H1 (cell line): ENCODE results near the gene OR6M1. TPM values are rescaled to one million over a fixed set of nuclear protein-coding genes. Genes with fewer than 3 reads are reported as not detected.

Experiments
- CTCF ChIA-PET: fragments of 300-600 bp; sonication (Branson Sonifier 250); formaldehyde crosslinking; loops from one replicate; lab custom pipeline; 2021; ENCODE audit not compliant: partially characterized antibody; lab: Charles Lee
- POLR2A ChIA-PET: fragments of 300-600 bp; sonication (Branson Sonifier 250); formaldehyde crosslinking; loops from one replicate; lab custom pipeline; 2021; ENCODE audit warnings: inconsistent platforms; ENCODE audit not compliant: partially characterized antibody; lab: Charles Lee
- DNase-seq, 2 experiments: peaks; one replicate each; pipeline versions ENCODE4 v3.0.0 to v3.0.0-alpha.2; 2010 to 2022; ENCODE audit warnings: low spot score in 2 of 2, low read depth in 1 of 2, mixed read lengths in 1 of 2
- FAIRE-seq: peaks from 2 replicates; lab custom pipeline; 2011; peaks lifted over from hg19 to GRCh38; lab: Jason Lieb, UNC
- H2AFZ ChIP-seq: 2 replicates; pipeline ENCODE4 v1.8.1; 2012; ENCODE audit warnings: low read length, inconsistent platforms
- H2AK5ac ChIP-seq: 2 replicates; pipeline ENCODE4 v1.6.1; 2013; ENCODE audit warnings: low read depth, low read length
- H2BK120ac ChIP-seq: replicated peaks from 2 replicates; pipeline ENCODE3; 2013; ENCODE audit warnings: low read depth, low read length, inconsistent platforms
- H2BK12ac ChIP-seq: 2 replicates; pipeline ENCODE4 v1.6.1; 2013; ENCODE audit warnings: low read depth, low read length
- H2BK15ac ChIP-seq: 2 replicates; pipeline ENCODE4 v1.6.1; 2013; ENCODE audit warnings: low read length
- H2BK20ac ChIP-seq: 2 replicates; pipeline ENCODE4 v1.6.1; 2013; ENCODE audit warnings: low read length
- H2BK5ac ChIP-seq: 2 replicates; pipeline ENCODE4 v1.6.1; 2013; ENCODE audit warnings: low read depth, low read length
- H3K14ac ChIP-seq: 2 replicates; pipeline ENCODE4 v1.6.1; 2013; ENCODE audit warnings: inconsistent platforms; ENCODE audit not compliant: insufficient read length
- H3K18ac ChIP-seq: 2 replicates; pipeline ENCODE4 v1.6.1; 2013; ENCODE audit warnings: low read length; ENCODE audit errors: extremely low read depth
- H3K23ac ChIP-seq: 2 replicates; pipeline ENCODE4 v1.6.1; 2013; ENCODE audit warnings: inconsistent platforms; ENCODE audit not compliant: insufficient read length
- H3K23me2 ChIP-seq: 2 replicates; pipeline ENCODE4 v1.6.1; 2013; ENCODE audit warnings: low read depth, low read length
- H3K27ac ChIP-seq: 2 replicates; pipeline ENCODE4 v1.6.1; 2011; ENCODE audit warnings: low read depth, low read length, inconsistent platforms
- H3K27me3 ChIP-seq, 4 experiments: replicated peaks in 1 of 4; 1 replicate in 1 of 4; 2 replicates in 3 of 4; pipeline versions ENCODE4 v1.6.1 to v1.8.1; 2011 to 2013; ENCODE audit warnings: low read length in 3 of 4, mild to moderate bottlenecking in 3 of 4, inconsistent platforms in 2 of 4, mixed read lengths in 2 of 4, moderate library complexity in 1 of 4; ENCODE audit not compliant: control insufficient read depth in 3 of 4, insufficient read depth in 3 of 4; ENCODE audit errors: extremely low read depth in 1 of 4
- H3K36me3 ChIP-seq, 4 experiments: 2 replicates each; pipeline versions ENCODE4 v1.6.1 to v1.8.1; 2011 to 2013; ENCODE audit warnings: mild to moderate bottlenecking in 4 of 4, low read length in 3 of 4, moderate library complexity in 2 of 4, control low read depth in 1 of 4, inconsistent platforms in 1 of 4; ENCODE audit not compliant: insufficient read depth in 4 of 4, control insufficient read depth in 2 of 4
- H3K4ac ChIP-seq: replicated peaks from 2 replicates; pipeline ENCODE3; 2013; ENCODE audit warnings: low read length, low read depth, mixed read lengths, inconsistent platforms; ENCODE audit not compliant: insufficient read length
- H3K4me1 ChIP-seq, 4 experiments: replicated peaks in 1 of 4; 1 replicate in 1 of 4; 2 replicates in 3 of 4; pipeline versions ENCODE4 v1.6.1 to v1.8.1; 2011 to 2013; ENCODE audit warnings: low read length in 3 of 4, inconsistent platforms in 2 of 4, mixed read lengths in 1 of 4; ENCODE audit not compliant: insufficient read depth in 4 of 4, control insufficient read depth in 3 of 4
- H3K4me2 ChIP-seq, 2 experiments: 2 replicates each; pipeline versions ENCODE4 v1.6.1 to v1.8.1; 2011 to 2013; ENCODE audit warnings: low read depth in 2 of 2, low read length in 2 of 2, control low read depth in 1 of 2, inconsistent platforms in 1 of 2, mild to moderate bottlenecking in 1 of 2; ENCODE audit not compliant: insufficient read depth in 1 of 2
- H3K4me3 ChIP-seq, 4 experiments: fragments of 200-600, 300-600 bp in 1 of 4; sonication (generic), shearing (Covaris generic), sonication (Bioruptor Twin) in 1 of 4; 2 replicates each; pipeline versions ENCODE4 v1.5.1 to v1.8.1; 2011 to 2016; ENCODE audit warnings: low read length in 4 of 4, low read depth in 3 of 4, control low read depth in 2 of 4, inconsistent platforms in 2 of 4, mild to moderate bottlenecking in 2 of 4, mixed read lengths in 1 of 4, moderate library complexity in 1 of 4; ENCODE audit not compliant: insufficient read depth in 2 of 4; ENCODE audit errors: extremely low read depth in 1 of 4
- H3K56ac ChIP-seq: replicated peaks from 2 replicates; pipeline ENCODE3; 2013; ENCODE audit warnings: low read depth, mild to moderate bottlenecking, mixed read lengths, low read length, inconsistent platforms; ENCODE audit not compliant: insufficient read length
- H3K79me1 ChIP-seq: 2 replicates; pipeline ENCODE4 v1.6.1; 2013; ENCODE audit warnings: low read depth, low read length, control low read depth
- H3K79me2 ChIP-seq, 2 experiments: 2 replicates each; pipeline versions ENCODE4 v1.6.1 to v1.8.1; 2012 to 2013; ENCODE audit warnings: low read length in 2 of 2, mild to moderate bottlenecking in 2 of 2, inconsistent platforms in 1 of 2; ENCODE audit not compliant: insufficient read depth in 2 of 2, control insufficient read depth in 1 of 2
- H3K9ac ChIP-seq, 4 experiments: replicated peaks in 1 of 4; 1 replicate in 1 of 4; 2 replicates in 3 of 4; pipeline versions ENCODE4 v1.6.1 to v1.8.1; 2011 to 2013; ENCODE audit warnings: low read depth in 3 of 4, low read length in 3 of 4, control low read depth in 2 of 4, mild to moderate bottlenecking in 2 of 4, moderate library complexity in 2 of 4, inconsistent platforms in 1 of 4; ENCODE audit errors: extremely low read depth in 1 of 4
- H3K9me3 ChIP-seq, 2 experiments: 2 replicates each; pipeline versions ENCODE4 v1.6.1 to v1.8.1; 2012 to 2013; ENCODE audit warnings: mild to moderate bottlenecking in 2 of 2, moderate library complexity in 2 of 2, control low read depth in 1 of 2, inconsistent platforms in 1 of 2, low read depth in 1 of 2, low read length in 1 of 2, mixed read lengths in 1 of 2; ENCODE audit not compliant: insufficient read depth in 2 of 2
- H4K20me1 ChIP-seq, 2 experiments: replicated peaks in 1 of 2; 2 replicates each; pipeline versions ENCODE3 to v1.8.1; 2011 to 2013; ENCODE audit warnings: inconsistent platforms in 2 of 2, low read length in 2 of 2, mild to moderate bottlenecking in 1 of 2; ENCODE audit not compliant: insufficient read depth in 2 of 2, control insufficient read depth in 1 of 2
- H4K5ac ChIP-seq: 2 replicates; pipeline ENCODE4 v1.6.1; 2013; ENCODE audit warnings: low read length, low read depth, mixed read lengths, inconsistent platforms; ENCODE audit not compliant: insufficient read length
- H4K8ac ChIP-seq: 2 replicates; pipeline ENCODE4 v1.8.0; 2013; ENCODE audit warnings: mild to moderate bottlenecking, moderate library complexity, low read length, inconsistent platforms; ENCODE audit not compliant: insufficient read depth; ENCODE audit errors: extremely low read depth
- H4K91ac ChIP-seq: replicated peaks from 2 replicates; pipeline ENCODE3; 2013; ENCODE audit warnings: low read length, mixed read lengths, inconsistent platforms; ENCODE audit not compliant: insufficient read length
- CBX8 ChIP-seq: fragments of 300-800, 300-1000 bp; sonication (generic); IDR thresholded peaks from 2 replicates; pipeline ENCODE4 v1.7.1; 2016; ENCODE audit warnings: low read depth, low read length, borderline replicate concordance
- JUN ChIP-seq: IDR thresholded peaks from 2 replicates; pipeline ENCODE4 v1.6.1; 2011; ENCODE audit warnings: low read depth, mild to moderate bottlenecking, improper control_type of control experiment, low read length
- KDM1A ChIP-seq: fragments of 200-600, 300-600 bp; sonication (generic); IDR thresholded peaks from 2 replicates; pipeline ENCODE4 v1.7.1; 2016; ENCODE audit warnings: mild to moderate bottlenecking, low read length, borderline replicate concordance
- PHF8 ChIP-seq: fragments of 200-600 bp; sonication (generic); conservative IDR thresholded peaks from 2 replicates; pipeline ENCODE4 v1.7.1; 2012; ENCODE audit warnings: low read depth, mild to moderate bottlenecking, inconsistent platforms, low read length, moderate library complexity
- POLR2AphosphoS5 ChIP-seq: IDR thresholded peaks from 2 replicates; pipeline ENCODE4 v1.6.1; 2011; ENCODE audit warnings: low read depth, low read length
- RXRA ChIP-seq: IDR thresholded peaks from 2 replicates; pipeline ENCODE4 v1.6.1; 2011; ENCODE audit warnings: low read depth, mild to moderate bottlenecking, low read length, moderate library complexity; ENCODE audit not compliant: insufficient read depth
- WGBS, 2 experiments: shearing (Covaris generic) in 1 of 2; methylation state at CpG; one replicate each; pipeline versions ENCODE4 v1.1.6 to v1.1.7; 2013 to 2015; ENCODE audit warnings: low lambda C conversion rate in 2 of 2, mixed read lengths in 2 of 2, inconsistent platforms in 1 of 2, low coverage in 1 of 2, missing lambda C conversion rate in 1 of 2; ENCODE audit not compliant: insufficient replicate concordance in 2 of 2, insufficient coverage in 1 of 2, insufficient read length in 1 of 2; ENCODE audit errors: extremely low coverage in 1 of 2, missing lambda C conversion rate in 1 of 2; 5-methylcytosine and 5-hydroxymethylcytosine counted together
- polyA plus RNA-seq, 7 experiments: library from polyadenylated mRNA; depleted of rRNA in 3 of 7; stranded (reverse) in 5 of 7; unstranded in 2 of 7; fragments of >200 nt in 5 of 7; fragments of 200-250 nt in 2 of 7; gene quantifications; 1 replicate in 5 of 7; 2 replicates in 1 of 7; 4 replicates in 1 of 7; pipeline versions ENCODE4 v1.2.1 to v1.2.3, GENCODE V29; 2011 to 2013; ENCODE audit warnings: missing spikeins in 2 of 7, mixed read lengths in 2 of 7
- total RNA-seq: library from RNA; stranded (reverse); fragmentation: NEBNext Ultra II Directional; extraction: Animal tissue kit (Norgen Biotek cat#: 25700); gene quantifications from 2 replicates; pipeline ENCODE4 v1.2.1, GENCODE V29; 2021
- TF ChIP-seq, protein P1 (sequence below): IDR thresholded peaks from 2 replicates; pipeline ENCODE4 v1.6.1; 2011; ENCODE audit warnings: low read length, improper control_type of control experiment
- TF ChIP-seq, protein P2 (sequence below), 3 experiments: IDR thresholded peaks; 1 replicate in 2 of 3; 2 replicates in 1 of 3; pipeline versions ENCODE4 v1.5.1 to v1.6.1; 2011; ENCODE audit warnings: low read length in 3 of 3, mild to moderate bottlenecking in 3 of 3, inconsistent platforms in 2 of 3, low read depth in 1 of 3, moderate library complexity in 1 of 3; ENCODE audit not compliant: insufficient read depth in 1 of 3; ENCODE audit errors: control extremely low read depth in 1 of 3

The OR6M1 gene
- total and polyA plus RNA-seq, 2 of the 8 experiments (the other 6 are each of a cell fraction or from before 2014, with no cell fraction given): not detected

DNA sequence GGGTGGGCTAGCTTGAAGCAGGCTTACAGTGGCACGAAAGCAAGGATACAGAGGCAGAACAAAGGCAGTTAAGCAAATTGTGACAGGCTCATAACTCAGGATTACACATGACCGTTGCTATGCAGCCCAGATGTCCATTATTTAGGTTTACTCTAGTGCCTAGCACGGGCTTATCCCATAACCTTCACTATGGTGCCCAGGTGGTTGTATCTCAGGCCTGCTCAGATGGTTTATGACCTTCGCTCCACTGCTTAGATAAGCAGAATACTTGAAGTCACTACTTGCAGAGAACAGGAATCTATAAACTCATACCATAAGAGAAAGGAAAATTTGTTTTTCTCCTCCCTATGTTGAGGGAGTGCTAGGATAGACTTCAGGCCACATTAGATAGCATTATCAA is 9.0 kb downstream of the OR6M1 start:
- H2BK120ac ChIP-seq: no peak overlapping the region
- no peak for DNase-seq
- no peak overlapping the region for H3K4me3 ChIP-seq
- H3K4me1 ChIP-seq: no peaks in the 10 kb centered on the region
- CTCF ChIA-PET: no interaction called here
- no peak overlapping the region for H2AK5ac ChIP-seq
- no peaks in the 10 kb centered on the region for H3K27me3 ChIP-seq
- 0 out of 4 replicates have a peak, but pooled peaks cover 0 to 5% of the 10 kb centered on the region in 2 experiments for H3K9me3 ChIP-seq
- no peak overlapping the region for H4K5ac ChIP-seq
- no peak overlapping the region for H3K18ac ChIP-seq
- no peak overlapping the region for H3K4me2 ChIP-seq
- H3K23me2 ChIP-seq: no peaks in the 10 kb centered on the region
- H2BK20ac ChIP-seq: no peak overlapping the region
- H3K14ac ChIP-seq: no peak overlapping the region
- H3K27ac ChIP-seq: no peak overlapping the region
- no peak overlapping the region for H2AFZ ChIP-seq
- no peak overlapping the region for H4K8ac ChIP-seq
- no peaks in the 10 kb centered on the region for H4K20me1 ChIP-seq
- H3K79me2 ChIP-seq: no peaks in the 10 kb centered on the region
- H3K36me3 ChIP-seq: peaks cover 0 to 2% (median 0%) of the 10 kb centered on the region in 4 experiments; a peak in 1 of 8 replicates
- no peak overlapping the region for H2BK15ac ChIP-seq
- 0 out of 2 replicates have a peak overlapping the region, but pooled peaks have one; percentile 77 for H2BK12ac ChIP-seq
- no peak overlapping the region for H3K9ac ChIP-seq
- 87% methylated on average over 4 of the region's 4 CpGs; no CpG with 5 or more reads in 1 of the 2 experiments for whole genome bisulfite sequencing, 2 experiments
- H3K4ac ChIP-seq: no peak overlapping the region
- FAIRE-seq: no peak
- POLR2A ChIA-PET: interaction anchor here (1.2 kb wide), 1 partner anchor 16 kb away, joined by 3 read pairs; no protein-coding TSS in a partner anchor
- no peak overlapping the region for H2BK5ac ChIP-seq
- H4K91ac ChIP-seq: no peak overlapping the region
- H3K79me1 ChIP-seq: no peaks in the 10 kb centered on the region
- H3K23ac ChIP-seq: no peak overlapping the region
- no peak overlapping the region for H3K56ac ChIP-seq
- TF ChIP-seq, protein P1, sequence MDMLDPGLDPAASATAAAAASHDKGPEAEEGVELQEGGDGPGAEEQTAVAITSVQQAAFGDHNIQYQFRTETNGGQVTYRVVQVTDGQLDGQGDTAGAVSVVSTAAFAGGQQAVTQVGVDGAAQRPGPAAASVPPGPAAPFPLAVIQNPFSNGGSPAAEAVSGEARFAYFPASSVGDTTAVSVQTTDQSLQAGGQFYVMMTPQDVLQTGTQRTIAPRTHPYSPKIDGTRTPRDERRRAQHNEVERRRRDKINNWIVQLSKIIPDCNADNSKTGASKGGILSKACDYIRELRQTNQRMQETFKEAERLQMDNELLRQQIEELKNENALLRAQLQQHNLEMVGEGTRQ: no peak
- TF ChIP-seq KDM1A (no peak), RXRA (no peak), POLR2AphosphoS5 (no peak), JUN (no peak), PHF8 (no peak), CBX8 (no peak)
- TF ChIP-seq, protein P2, sequence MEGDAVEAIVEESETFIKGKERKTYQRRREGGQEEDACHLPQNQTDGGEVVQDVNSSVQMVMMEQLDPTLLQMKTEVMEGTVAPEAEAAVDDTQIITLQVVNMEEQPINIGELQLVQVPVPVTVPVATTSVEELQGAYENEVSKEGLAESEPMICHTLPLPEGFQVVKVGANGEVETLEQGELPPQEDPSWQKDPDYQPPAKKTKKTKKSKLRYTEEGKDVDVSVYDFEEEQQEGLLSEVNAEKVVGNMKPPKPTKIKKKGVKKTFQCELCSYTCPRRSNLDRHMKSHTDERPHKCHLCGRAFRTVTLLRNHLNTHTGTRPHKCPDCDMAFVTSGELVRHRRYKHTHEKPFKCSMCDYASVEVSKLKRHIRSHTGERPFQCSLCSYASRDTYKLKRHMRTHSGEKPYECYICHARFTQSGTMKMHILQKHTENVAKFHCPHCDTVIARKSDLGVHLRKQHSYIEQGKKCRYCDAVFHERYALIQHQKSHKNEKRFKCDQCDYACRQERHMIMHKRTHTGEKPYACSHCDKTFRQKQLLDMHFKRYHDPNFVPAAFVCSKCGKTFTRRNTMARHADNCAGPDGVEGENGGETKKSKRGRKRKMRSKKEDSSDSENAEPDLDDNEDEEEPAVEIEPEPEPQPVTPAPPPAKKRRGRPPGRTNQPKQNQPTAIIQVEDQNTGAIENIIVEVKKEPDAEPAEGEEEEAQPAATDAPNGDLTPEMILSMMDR (IDR thresholded peaks at IDR 0.05; ENCODE audit: control extremely low read depth in 1 of 3, insufficient read depth in 1 of 3, low read depth in 1 of 3, low read length in 3 of 3): no peak
